GM12801 (cell line): ENCODE results near the gene LYST.

Experiments used
- CTCF ChIP-seq: IDR thresholded peaks from one replicate; pipeline ENCODE4 v1.5.1; 2011; ENCODE audit warnings: control low read depth; ENCODE audit not compliant: insufficient read length; ENCODE audit errors: extremely low read depth

The LYST gene

GRCh38 chr1:235866205-235866912 lies at the start of gene LYST:
Gene LYST, minus strand, starts transcription at chr1:235866906. Its CDS starts 36,489 bp downstream, at chr1:235830417.
- TF ChIP-seq CTCF, result no peak

- TF ChIP-seq CTCF, result no peak
These were observed 46.6 kb upstream of the LYST start for GRCh38 chr1:235913311-235913710.

DNA sequence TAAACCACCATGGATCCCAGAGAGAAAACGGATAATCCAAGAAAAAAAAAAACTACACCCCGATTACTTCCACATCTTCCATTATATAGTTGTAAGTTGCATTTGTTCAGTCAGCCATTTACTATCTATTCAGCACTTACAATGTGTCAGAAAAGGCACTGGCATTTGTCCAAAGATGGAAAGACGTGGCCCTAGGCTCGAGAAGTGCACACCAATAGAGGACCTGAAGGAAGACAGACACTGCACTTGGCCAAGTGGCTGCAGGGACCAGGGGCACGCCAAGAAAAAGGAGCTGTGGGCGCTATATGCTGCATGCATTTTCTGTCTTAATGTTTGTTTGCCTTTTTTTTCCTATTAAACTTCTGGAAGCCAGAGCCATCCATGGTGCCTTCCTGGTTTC lies 45.2 kb upstream of the LYST start:
- no peak for TF ChIP-seq CTCF

GRCh38 chr1:235911300-235911662 lies 44.6 kb upstream of the LYST start:
- TF ChIP-seq CTCF, result no peak

- no peak for TF ChIP-seq CTCF
These were observed 43.9 kb upstream of the LYST start for GRCh38 chr1:235910357-235911299.

DNA sequence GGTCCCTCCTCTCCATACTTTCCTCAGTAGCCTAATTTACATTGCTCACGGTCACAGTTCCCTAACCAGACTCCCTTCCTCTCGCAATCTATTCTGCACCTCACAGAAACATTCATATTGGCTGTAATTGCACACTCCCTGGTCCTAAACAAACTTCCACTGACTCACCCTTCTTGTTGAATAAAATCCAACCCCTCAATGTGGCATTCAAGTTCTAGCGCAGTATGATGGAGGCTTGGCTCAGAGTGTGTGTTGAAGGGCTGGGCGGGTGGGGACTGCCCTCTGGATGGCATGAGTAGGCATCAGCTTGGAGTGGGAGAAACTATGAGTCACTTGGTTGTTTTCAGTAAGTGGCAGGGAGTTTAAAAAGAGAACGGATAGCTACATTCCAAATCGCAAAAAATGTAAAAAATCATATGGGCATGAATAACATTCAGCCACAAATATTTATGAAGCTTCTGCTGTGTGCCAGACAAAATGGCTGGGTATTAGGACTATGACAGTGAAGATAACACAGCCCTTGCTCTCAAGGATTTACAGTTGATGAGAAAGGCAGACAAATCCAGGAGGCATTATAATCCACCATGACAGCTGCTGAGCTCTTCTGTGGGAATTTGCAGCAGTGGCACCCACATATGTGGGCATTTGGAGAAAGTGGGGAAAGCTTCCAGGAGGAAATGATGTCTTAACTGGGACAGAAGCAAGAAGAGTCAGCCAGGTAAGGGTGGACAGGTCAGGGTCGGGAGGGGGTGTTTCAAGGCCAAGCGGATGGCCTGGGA lies 42.2 kb upstream of the LYST start:
- TF ChIP-seq CTCF, result no peak

GRCh38 chr1:235907897-235908240 lies 41.2 kb upstream of the LYST start:
- TF ChIP-seq CTCF, result no peak
